ENCODE measurements around the gene RIC3.
A peak's percentile ranks its signal among the peaks of the same experiment; 100 is the strongest.

DNA sequence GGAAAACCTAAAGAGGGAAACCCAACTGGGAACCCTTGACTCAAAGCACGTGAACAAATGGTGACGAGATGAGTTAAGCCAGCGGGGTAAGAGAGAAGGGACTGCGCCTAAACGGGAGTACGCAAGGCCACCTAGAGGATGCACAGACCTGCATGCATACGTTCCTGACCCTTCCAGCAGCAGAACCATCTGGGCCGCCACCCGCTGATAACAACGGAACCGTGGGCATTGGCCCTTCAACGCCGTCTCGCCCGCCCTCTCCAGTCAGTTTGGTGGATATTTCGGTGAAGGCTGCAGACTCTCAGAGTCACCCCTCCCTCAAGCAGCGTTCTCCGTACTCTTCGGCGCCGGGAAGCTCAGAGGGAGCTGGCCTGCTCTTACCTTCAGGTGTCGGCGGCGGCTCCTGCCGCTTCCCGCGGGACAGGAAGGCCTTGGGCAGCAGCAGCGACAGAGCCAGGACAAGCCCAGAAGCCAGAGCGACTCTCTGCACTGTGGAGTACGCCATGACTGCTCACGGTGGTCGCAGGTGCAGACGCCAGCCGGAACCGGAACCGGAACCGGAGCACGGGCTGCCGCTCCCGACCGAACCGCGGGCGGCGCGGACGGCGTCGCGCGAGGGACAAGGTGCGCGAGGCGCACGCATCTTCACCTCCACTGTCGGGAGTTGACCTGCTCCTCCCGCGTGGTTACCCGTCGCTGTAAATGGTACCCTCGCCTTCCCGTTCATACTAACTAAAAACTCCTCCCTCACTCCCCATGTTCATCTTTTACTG is at the start of gene RIC3:
- no peak for TF ChIP-seq POLR2A (IDR thresholded peaks at IDR 0.05)
- TF ChIP-seq, protein P1, sequence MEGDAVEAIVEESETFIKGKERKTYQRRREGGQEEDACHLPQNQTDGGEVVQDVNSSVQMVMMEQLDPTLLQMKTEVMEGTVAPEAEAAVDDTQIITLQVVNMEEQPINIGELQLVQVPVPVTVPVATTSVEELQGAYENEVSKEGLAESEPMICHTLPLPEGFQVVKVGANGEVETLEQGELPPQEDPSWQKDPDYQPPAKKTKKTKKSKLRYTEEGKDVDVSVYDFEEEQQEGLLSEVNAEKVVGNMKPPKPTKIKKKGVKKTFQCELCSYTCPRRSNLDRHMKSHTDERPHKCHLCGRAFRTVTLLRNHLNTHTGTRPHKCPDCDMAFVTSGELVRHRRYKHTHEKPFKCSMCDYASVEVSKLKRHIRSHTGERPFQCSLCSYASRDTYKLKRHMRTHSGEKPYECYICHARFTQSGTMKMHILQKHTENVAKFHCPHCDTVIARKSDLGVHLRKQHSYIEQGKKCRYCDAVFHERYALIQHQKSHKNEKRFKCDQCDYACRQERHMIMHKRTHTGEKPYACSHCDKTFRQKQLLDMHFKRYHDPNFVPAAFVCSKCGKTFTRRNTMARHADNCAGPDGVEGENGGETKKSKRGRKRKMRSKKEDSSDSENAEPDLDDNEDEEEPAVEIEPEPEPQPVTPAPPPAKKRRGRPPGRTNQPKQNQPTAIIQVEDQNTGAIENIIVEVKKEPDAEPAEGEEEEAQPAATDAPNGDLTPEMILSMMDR (IDR thresholded peaks at IDR 0.05) = peak in 1 of 4 experiments; percentile 5

Data from prostate gland (tissue), 2 donors.